Measurements from ENCODE around the gene TYMP.

Gene TYMP

GRCh38 chr22:50504369-50505211 lies 25.2 kb downstream of the TYMP start:
- TF ChIP-seq, protein P1, sequence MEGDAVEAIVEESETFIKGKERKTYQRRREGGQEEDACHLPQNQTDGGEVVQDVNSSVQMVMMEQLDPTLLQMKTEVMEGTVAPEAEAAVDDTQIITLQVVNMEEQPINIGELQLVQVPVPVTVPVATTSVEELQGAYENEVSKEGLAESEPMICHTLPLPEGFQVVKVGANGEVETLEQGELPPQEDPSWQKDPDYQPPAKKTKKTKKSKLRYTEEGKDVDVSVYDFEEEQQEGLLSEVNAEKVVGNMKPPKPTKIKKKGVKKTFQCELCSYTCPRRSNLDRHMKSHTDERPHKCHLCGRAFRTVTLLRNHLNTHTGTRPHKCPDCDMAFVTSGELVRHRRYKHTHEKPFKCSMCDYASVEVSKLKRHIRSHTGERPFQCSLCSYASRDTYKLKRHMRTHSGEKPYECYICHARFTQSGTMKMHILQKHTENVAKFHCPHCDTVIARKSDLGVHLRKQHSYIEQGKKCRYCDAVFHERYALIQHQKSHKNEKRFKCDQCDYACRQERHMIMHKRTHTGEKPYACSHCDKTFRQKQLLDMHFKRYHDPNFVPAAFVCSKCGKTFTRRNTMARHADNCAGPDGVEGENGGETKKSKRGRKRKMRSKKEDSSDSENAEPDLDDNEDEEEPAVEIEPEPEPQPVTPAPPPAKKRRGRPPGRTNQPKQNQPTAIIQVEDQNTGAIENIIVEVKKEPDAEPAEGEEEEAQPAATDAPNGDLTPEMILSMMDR (IDR thresholded peaks at IDR 0.05; ENCODE audit: low read depth, low read length, missing control alignments): no peak
- Histone ChIP-seq H3K27ac (no peak overlapping the region), H3K27me3 (replicated peaks) (no peaks in the 10 kb centered on the region), H3K4me3 (ENCODE audit: low read depth, low read length) (no peak overlapping the region), H3K36me3 (replicated peaks) (peaks cover 25% of the 10 kb centered on the region)
- in situ Hi-C loops (cut with HindIII; ENCODE audit: low pct_ligation_motif_present, low sequenced_read_pairs): no loop called here
- DNase-seq: no peak

- Histone ChIP-seq H3K27ac (no peak overlapping the region), H3K4me3 (ENCODE audit: low read depth, low read length) (no peak overlapping the region), H3K27me3 (replicated peaks) (no peaks in the 10 kb centered on the region), H3K36me3 (replicated peaks) (peaks cover 25% of the 10 kb centered on the region)
- no peak for DNase-seq
- in situ Hi-C loops (cut with HindIII; ENCODE audit: low pct_ligation_motif_present, low sequenced_read_pairs): no loop called here
- TF ChIP-seq, protein P1 (IDR thresholded peaks at IDR 0.05; ENCODE audit: low read depth, low read length, missing control alignments): peak; percentile 30
Measured at GRCh38 chr22:50503475-50504145, 26.2 kb downstream of the TYMP start.

GRCh38 chr22:50502628-50503474 lies 27.0 kb downstream of the TYMP start:
- H3K36me3 ChIP-seq (replicated peaks): peaks cover 25% of the 10 kb centered on the region
- H3K27me3 ChIP-seq (replicated peaks): no peaks in the 10 kb centered on the region
- TF ChIP-seq, protein P1 (IDR thresholded peaks at IDR 0.05; ENCODE audit: low read depth, low read length, missing control alignments): no peak
- no peak overlapping the region for H3K27ac ChIP-seq
- in situ Hi-C loops (cut with HindIII; ENCODE audit: low pct_ligation_motif_present, low sequenced_read_pairs): no loop called here
- H3K4me3 ChIP-seq (ENCODE audit: low read depth, low read length): no peak overlapping the region
- DNase-seq: no peak

GRCh38 chr22:50502096-50502495 lies 27.7 kb downstream of the TYMP start:
- Histone ChIP-seq H3K27me3 (replicated peaks) (no peaks in the 10 kb centered on the region), H3K27ac (no peak overlapping the region), H3K36me3 (replicated peaks) (peaks cover 25% of the 10 kb centered on the region), H3K4me3 (ENCODE audit: low read depth, low read length) (no peak overlapping the region)
- TF ChIP-seq, protein P1 (IDR thresholded peaks at IDR 0.05; ENCODE audit: low read depth, low read length, missing control alignments): no peak
- DNase-seq: no peak
- in situ Hi-C loops (cut with HindIII; ENCODE audit: low pct_ligation_motif_present, low sequenced_read_pairs): no loop called here

GRCh38 chr22:50500452-50500851 lies 29.4 kb downstream of the TYMP start:
- in situ Hi-C loops (cut with HindIII; ENCODE audit: low pct_ligation_motif_present, low sequenced_read_pairs): no loop called here
- TF ChIP-seq, protein P1 (IDR thresholded peaks at IDR 0.05; ENCODE audit: low read depth, low read length, missing control alignments): no peak
- no peak overlapping the region for H3K27ac ChIP-seq
- peaks cover 20% of the 10 kb centered on the region for H3K36me3 ChIP-seq (replicated peaks)
- no peak for DNase-seq
- no peaks in the 10 kb centered on the region for H3K27me3 ChIP-seq (replicated peaks)
- H3K4me3 ChIP-seq (ENCODE audit: low read depth, low read length): no peak overlapping the region
